Stimulated activated CD4-positive, alpha-beta T cell treated with anti-CD3 and anti-CD28 coated beads, Interleukin-1b, Interleukin-23, amount 100 ng/mL, for 4 hours (primary cell): Measurements from ENCODE around the gene BMF.

Source experiments
- DNase-seq, 2 donors: peaks; one replicate each; pipeline ENCODE4 v3.0.0-alpha.2; 2020; ENCODE audit warnings: low read depth in 2 of 2

Gene BMF

DNA sequence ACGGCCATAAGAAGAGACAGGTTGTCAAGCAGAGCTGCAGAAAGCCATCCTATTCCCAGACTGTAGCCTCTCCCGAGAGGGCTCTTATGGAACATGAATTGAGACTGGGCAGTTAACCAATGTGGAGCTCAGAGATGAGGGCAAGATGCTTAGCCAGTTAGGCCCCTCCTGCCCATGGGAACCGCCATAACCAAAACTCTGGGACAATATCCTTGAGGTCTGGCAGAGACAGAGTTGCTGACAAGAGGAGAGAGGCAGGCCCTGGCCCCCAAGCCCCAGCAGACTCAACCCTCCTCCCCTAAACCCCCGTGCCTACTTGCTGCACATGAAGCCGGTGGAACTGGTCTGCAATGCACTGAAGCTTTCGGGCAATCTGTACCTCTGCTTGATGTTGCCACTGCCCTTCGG, 4.8 kb downstream of the BMF start:
- no peak for DNase-seq

DNA sequence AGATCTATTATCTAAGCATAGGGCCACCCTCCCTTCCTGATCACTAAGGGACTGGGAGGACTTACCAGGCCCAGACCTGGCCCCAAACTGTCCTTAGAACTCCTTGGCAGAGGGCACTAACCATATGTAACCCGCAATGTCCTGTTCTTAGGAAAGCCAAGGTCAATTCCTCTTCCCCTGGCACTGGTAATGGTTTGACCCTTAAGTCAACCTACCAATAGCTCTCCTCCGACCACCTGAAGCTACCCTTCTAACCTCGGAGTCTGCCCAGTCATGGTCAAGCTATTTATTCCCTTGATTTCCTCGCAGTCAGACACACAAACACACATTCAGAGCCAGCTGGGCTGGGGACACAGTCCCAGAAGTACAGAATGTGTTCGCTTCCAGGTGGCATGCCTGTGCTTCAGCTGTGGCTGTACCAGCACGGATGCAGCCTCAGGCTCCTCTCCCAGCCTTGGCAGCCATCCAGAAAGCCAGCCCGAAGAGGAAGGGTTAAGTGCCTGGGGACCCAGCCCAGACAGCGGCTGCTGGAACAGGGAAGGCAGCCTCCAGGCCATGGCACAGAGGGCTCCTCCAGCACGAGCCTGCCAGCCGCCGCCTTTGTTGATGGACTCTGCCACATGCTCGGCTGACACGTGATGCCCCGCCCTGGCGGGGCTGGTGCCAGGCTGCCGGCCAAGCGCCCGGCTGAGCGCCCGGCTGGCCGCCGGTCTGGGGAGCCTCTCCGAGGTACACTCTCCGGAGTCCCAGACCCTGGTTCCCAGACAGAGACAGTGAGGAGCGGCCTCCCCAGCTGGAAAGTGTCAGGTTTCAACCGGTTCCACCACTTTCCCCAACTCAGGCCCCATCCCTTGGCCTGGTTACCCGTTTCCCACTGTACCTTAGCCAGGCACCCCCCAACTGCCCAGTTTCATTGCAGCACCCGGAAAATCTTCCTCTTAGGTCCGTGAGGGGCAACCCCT, 5.5 kb downstream of the BMF start:
- no peak for DNase-seq

DNA sequence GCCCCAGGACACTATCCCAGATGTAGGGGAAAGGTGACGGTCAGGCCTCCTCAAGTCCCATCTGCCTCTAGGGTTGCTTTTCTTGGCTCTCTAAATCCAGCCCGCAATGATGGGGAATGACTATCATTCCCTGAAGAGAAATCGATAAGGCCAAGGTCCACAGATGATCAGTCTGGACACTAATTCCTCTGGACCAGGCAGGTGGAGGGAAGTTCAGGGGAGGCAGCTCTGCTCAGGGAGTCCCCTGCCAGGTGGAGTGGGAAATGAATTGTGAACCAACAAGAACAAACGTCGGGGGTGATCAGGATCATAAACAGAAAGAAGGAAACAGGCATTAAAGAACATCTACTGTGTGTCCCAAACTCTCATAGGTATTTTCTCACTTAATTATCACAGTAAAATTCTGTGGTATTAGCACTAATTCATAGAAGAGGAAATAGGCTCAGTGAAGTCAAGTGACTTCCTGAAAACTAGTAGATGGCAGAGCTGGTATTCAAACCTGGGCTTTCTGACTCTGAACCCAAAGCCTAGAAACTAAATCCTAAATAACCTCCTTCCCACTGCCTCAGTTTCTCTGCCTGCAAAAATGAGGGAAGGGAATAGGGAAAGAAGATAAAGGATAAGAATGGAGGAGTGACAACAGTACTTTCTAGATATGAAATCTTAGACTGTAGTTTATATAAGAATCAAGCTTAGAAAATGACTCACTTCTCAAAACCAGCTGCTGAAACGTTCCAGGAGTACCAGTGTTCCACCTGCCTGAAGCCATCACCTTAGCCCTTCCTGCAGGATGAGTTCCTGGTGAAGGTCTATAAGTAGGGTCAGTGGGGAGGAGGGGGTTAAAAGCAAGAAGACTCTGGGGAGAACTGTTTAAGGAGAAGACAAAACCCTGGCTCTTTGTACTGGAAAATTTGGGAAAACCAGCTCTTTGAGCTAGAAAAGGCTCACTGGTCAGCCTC, 7.5 kb downstream of the BMF start:
- DNase-seq, result no peak

DNA sequence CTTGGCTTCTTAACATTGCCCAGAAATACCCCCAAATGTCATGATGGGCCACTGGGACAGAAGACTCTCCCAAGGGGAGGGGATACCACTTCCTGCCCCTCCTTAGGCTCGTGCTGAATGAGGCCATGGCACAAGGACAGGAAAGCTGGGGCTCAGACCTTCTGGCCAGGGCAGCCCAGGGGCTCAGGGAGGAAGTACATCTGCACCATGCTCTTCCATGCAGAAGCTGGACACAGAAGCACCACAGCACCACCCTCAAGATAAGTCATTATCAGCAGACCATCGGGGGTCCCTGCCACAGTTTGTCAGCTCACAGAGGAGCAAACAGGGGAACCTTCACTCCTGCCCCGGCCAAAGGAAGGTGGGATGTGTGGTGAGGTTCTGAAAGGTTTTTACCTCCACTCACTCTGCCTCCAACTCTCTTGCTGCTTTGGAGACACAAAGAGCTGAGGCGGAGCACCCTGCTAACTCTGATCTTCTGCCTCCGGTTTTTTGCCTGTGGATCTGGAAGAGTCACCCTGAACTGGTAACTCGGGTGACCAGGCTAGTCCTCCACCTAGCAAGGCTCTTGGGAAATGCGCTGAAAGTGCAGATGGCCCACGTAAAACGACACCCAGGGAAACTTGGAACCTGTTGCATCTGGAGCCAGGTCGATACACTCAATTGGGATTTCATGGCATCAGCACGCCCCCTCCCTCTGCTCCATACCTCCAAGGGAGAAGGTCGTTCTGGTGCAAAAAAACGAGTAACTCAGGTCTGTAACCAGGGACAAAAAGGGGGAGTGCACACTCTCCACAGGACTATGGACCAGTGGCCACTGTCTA, 8.3 kb downstream of the BMF start:
- no peak for DNase-seq

DNA sequence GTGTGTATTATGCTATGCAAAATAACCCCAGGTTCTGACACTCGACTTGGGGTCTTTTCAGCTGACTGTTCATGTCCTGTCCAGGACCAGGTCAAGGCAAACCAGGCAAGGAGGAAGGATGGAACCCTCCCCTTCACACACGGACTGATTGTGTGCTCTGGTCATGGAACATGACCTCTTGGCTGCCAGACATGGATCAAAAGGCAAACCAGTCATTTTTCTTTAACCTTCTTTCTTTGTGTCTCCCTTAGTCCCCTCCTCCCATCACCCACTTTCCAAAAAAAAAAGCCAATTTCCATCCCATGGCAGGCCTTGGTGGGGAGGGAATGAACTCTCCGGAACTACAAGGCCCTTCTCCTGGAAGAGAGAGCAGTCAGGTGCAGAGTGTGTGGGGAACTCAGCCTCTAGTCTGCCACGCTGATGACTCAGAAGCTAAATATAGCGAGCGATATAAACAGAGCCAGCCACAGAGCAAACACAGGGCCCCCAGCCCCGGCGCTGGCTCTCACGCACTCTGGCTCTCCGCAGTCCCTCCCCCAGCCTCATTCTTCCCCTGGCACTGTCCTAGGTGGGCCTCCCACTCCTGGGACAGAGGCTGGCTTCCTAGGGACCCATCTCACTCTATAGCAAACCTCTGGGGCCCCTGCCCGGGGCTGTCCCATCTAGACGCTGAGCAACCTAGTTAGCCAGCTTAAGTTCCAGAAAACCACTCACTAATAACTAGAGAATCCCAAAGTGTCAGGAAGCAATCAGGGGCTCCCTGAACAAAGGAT, 10.0 kb downstream of the BMF start:
- peak; percentile 53 to 60 for DNase-seq

DNA sequence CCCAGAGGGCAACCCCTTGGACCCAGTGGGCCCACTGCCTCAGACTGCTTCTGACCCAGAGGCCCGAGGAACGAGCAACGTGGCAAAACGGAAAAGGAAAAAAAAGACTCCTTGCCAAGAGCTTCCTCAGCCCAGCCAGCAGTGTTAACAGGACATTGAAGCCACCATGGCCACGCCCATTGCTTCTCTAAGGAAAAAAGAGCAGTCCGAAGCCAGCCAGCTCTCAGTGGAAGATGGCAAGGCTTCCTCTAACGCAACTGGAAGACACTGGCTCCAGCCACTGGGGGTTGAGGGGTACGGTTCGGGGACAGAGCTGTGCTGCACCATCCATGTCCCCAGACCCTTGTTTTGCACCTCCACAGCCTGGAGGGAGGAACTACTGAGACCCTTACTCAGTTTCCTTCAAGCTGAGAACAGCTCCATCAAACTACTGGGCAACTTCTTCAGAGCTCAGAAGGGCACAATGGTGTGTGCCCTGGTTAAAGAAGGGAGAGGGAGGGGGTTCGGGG, 10.7 kb downstream of the BMF start:
- no peak for DNase-seq

DNA sequence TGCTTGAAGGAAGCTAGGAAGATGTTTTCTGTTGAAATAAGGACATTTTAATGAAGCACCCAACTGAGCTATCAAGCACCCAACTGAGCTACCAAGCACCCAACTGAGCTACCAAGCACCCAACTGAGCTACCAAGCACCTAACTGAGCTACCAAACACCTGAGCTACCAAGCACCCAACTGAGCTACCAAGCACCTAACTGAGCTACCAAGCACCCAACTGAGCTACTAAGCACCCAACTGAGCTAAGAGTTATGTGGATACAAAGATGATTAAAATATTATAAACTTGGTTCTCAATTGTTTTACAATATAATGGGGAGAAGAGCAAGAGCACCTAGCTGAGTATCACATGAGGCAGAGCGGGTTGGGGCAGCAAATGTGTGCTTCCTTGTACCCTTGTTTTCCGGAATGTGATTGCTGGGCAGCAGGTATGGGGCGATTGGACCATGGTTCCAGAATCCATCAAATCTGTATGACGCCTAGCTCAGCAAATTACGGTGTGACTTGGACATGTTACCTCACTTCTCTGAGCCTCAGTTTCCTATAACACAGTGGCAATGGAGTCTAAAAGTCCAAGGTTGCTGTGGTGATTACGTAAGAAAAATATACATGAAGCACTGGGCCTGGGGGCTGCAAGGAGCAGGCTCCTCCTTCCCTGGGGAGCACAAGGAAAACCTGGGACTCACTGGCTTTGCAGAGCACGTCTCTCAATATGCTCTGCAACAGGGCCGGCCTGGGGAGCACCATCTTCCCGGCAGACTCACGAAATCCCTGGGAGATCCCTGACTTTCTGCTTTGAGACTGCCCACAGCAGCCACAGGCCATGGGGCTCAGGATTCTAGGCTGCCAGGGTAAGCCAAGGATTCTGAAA, 11.3 kb downstream of the BMF start:
- no peak for DNase-seq

DNA sequence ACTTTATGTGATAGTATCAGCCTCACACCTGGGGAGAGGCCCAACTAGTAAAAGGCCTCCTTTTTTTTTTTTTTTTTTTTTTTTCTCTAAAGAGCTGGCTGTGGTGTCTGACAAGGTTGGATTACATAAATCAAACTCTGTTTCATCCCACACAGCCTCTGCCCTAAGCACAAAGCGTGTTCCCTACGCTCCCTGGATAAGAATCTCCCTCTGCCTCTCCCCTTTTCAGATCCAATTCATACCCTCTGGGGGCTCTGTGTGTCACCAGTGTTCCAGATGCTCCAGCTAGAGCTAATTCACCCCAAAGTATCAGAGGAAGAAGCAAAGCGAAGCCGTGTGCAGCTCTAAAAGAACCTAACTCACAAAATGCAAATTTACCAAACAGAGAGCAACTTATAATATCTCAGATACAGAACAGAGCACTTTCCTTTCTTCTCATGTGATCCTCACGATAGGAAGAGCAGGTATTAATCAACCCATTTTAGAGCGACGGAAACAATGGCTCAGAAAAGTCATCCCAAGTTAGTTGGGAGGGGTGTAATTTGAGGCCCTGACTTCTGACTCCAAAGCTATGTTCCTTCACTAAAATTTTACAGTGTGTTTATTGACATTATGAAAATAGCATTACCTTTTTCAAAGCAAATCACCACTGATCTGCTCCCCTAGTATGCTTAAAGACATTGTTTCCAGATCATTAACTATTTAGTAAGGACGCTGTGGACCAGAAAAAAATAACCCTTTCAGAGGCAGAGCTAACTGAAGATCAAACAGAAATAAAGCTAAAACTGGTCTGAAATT, 12.4 kb downstream of the BMF start:
- DNase-seq, result no peak

DNA sequence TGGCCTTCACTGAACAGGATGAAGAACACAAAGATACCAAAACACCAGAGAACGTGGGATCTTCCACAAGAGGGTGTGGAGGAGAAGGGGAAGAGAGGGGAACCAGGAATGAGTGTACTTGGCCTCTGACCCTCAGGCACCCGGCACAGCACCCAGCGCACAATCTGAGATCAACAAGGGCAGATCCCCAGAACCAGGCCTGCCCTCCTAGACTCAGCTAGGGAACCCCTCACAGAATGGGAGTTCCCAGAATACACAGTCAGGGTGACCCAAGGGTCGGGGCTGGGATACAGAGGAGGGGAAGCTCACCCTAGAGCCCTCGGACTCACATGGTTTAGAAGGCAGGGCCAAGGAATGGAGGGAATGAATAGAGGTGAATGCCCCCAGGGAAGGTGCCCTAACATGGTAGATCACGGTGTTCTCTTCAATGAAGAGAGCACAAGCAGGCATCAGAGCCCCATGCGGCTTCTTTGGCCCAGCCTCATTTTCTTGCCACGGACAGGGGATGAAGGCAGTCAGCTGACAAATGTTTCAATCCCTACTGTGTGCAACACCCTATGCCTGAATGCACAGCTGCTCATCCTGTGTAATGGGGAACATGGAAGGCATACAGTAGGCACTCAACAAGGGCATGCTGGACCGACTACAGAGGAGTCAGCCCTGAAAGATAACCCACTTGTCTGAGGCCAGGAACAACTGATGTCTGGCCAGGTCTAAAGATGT, 13.1 kb downstream of the BMF start:
- no peak for DNase-seq

DNA sequence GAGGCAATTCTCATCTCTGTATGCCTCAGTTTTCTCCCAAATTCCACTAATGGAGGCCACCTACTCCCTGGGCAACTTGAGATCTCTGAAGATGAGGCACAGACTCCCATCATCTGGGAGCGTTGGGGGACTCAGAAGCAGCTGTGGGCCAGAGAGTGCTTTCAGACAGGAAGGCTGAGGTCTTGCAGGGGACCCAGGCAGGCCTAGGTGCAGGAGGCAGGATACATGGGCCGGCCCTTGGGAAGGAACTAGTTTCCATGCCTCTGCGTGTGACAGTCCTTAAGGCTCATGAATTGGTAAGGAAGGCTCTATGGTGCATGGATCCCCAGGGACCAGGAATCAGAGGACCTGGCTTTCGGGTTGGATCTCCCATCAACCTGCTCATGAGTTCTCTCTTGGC, 14.5 kb downstream of the BMF start:
- no peak for DNase-seq

DNA sequence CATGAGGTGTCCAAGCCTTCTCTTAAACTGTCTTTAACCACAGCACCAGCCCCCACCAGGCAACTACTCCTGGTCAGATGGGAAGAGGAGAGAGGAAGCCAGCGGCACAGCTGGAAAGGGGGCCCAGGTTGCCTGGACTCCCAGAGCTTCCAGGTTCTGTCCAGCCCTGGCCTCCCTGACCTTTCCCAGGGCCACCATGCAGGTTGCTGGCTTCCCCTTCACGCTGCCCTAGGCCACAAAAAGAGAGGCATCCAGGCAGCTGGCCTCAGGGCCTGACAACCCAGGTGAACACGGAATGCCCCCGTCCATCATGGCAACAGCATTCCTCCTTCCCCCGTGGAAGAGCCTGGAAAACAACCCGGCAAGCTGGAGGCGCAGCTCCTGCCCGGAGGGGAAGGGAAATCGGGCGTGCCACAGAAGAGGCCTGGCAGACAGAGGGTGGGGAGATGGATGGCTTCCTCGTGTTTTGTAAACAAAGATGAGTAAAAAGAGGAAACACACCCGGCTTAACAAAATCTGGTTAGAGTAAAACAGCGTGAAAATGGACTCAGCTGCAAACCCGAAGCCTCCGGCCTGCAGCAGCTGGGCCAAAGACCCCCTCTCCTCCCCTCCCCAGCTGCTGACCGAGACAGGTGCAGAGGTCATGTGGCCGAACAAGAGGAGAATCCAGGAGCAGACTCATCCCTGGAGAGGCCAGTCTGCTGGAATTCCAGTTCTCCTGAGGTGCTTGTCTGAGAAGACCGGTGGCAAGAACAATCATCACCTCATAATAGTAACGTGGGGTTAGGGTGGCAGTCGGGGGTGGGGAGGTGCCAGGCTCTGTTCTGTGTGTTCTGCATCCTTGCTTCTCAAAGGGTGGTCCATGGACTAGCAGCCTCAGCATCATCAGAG, 15.5 kb downstream of the BMF start:
- DNase-seq, result no peak

DNA sequence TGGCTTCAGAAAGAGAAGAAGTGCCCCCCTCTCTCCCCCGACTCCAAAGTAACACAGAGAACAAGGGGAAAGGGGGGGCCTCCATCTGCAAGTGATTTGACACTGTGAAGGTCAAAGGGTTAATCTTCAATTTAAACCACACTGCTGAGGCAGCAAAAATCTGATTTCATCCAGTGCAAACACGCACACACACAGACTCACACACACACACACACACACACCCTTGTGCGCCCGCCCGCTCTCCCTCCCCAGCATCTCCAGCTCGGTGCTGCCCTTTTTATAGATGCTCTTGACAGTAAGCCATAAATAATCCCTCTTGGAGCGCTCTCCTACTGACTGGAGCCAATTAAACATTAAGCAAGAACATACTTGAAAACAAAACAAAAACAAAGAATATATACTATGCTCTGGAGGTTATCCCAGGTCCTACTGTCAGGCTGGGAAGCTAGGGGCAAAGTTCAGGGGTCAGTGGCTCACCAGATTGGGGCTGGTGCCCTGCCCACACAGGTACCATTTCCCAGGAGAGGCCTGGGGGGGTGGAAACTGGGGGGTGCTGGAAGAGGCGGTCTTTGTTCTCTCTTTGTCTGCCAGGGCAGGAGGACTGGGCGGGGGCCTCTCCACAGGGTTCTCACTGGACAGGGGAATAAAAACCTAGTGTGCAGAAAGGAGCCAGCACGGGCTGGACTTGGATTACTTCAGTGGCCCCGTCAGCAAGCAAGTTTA, 16.3 kb downstream of the BMF start:
- no peak for DNase-seq

DNA sequence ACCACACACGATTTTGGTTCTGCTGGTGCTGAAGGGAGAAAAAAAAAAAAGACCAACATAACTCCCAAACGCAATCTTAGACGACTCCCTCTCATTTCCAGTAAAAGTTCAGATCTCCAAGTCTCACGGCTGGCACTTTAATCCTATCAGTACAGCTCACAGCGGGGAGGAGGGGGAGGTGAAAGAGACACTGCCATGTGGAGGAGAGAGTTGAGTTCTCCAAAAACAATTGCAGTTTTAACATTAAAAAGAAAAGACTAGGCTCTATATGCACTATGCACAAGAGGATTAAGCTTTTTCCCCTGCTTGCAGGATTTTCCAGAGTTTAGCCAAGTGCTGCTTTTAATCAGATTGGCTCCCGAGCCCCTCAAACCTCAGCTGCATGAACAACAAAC, 16.8 kb downstream of the BMF start:
- DNase-seq, result no peak

DNA sequence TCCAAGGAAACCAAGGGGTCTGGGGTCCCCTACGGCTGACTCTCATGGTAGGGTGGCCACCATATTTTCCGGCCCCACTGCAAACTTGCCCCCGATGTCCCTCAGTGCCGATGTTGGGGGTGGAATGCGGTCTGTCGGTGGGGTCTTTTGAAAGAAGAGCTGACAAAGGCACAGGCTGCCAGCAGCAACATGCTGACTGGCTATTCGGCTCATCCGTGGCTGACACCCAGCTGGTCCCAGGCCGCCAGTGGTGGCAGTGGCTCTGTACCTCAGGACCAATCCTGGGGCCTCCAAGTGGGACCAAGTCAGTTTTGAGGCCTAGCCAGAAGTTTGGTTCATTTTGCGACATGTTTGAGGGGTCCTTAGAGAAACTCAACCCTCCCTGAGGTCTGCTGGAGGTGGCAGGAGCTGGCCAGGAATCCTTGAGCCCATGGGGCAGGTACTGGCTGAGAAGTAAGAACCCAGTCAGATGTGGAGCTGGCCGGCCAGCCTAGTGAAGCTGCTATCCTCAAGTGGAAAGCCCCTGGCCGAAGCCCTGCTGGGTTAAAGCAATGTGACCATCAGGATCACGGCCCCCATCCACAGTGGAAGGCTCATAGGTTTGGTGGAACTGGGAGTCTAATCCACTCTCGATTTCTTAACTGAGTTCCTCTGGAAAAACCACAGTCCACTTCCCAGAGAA, 17.8 kb downstream of the BMF start:
- DNase-seq, result no peak

DNA sequence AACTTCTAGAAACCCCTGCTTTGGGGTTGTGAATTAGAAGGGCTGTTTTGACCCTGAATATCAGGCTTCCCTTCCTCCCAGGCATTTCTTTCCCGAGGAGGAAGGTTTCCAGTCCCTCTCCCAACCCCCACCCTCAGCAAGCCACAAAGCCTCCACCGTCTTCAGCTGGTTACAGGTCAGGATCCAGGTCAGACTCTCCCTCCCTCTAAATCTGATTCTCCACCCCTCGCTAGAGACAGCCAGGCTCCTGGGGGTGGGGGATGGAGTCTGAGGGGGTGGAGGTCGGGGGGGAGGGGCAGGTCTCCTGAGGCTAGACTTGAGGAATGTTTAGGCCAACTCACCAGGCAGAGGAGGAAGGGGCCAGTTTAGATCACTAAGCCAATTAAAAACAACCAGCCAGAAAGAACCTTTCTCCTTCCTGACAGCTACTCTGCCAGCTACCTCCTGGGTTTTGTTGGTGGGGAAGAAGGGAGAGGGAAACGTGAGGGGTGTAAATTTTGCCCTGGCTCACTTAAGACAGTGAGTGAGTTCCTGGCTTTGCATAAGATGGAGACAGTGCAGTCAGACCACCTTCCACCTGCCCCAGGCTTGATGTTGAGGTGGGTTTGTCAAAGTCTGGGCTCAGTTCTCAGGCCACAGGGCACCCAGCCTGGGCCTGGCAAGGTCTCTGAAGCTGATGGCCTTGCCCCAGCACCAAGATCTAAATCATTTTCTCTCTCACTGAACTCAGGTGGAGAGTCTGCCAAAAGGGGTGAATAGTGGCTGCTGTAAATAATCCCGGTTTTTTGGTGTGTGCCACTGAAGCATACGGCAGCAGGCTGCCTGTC, 19.5 kb downstream of the BMF start:
- DNase-seq, result no peak
